IPS-18c (cell line): ENCODE measurements around the gene FAM107B.
"Not testable (repeated sequence)": the region's sequence is repeated elsewhere in the genome, so short reads cannot be mapped to it uniquely, and the experiment has no call there.

Experiments used
- H3K4me3 ChIP-seq: 2 replicates; pipeline ENCODE4 v1.7.0; 2013; ENCODE audit warnings: low read depth, mild to moderate bottlenecking, low read length, moderate library complexity; ENCODE audit not compliant: insufficient read depth
- H3K9me3 ChIP-seq: one replicate; pipeline ENCODE4 v1.6.1; 2013; ENCODE audit warnings: mild to moderate bottlenecking, low read length, moderate library complexity; ENCODE audit not compliant: control insufficient read depth, insufficient read depth

FAM107B gene

GRCh38 chr10:14774797-14775196 lies at the start of gene FAM107B:
FAM107B (minus strand) TSS chr10:14774897; CDS start chr10:14774663, 234 bp downstream.
- Histone ChIP-seq H3K9me3 (no peaks in the 10 kb centered on the region), H3K4me3 (no peak within 1 kb of the TSS)

- no peaks in the 10 kb centered on the region for H3K9me3 ChIP-seq
- H3K4me3 ChIP-seq = no peak overlapping the region
These were observed 49.3 kb upstream of the FAM107B start for GRCh38 chr10:14823966-14824365.

- Histone ChIP-seq H3K9me3 (no peaks in the 10 kb centered on the region), H3K4me3 (no peak overlapping the region)
These were observed 48.4 kb upstream of the FAM107B start for GRCh38 chr10:14822879-14823755.

- H3K9me3 ChIP-seq = no peaks in the 10 kb centered on the region
- H3K4me3 ChIP-seq = no peak overlapping the region
These were observed 47.1 kb upstream of the FAM107B start for GRCh38 chr10:14821635-14822375.

- no peak overlapping the region for H3K4me3 ChIP-seq
These were observed 46.1 kb upstream of the FAM107B start for GRCh38 chr10:14820775-14821154.

GRCh38 chr10:14820010-14820774 lies 45.5 kb upstream of the FAM107B start:
- H3K9me3 ChIP-seq = no peaks in the 10 kb centered on the region
- no peak overlapping the region for H3K4me3 ChIP-seq

More at GRCh38 chr10:14820775-14821154, 46.1 kb upstream of the FAM107B start:
- H3K9me3 ChIP-seq = no peaks in the 10 kb centered on the region

GRCh38 chr10:14816717-14817116 lies 42.0 kb upstream of the FAM107B start:
- H3K9me3 ChIP-seq = not testable (repeated sequence)

GRCh38 chr10:14815681-14816080 lies 41.0 kb upstream of the FAM107B start:
- no peaks in the 10 kb centered on the region for H3K9me3 ChIP-seq

More at GRCh38 chr10:14816717-14817116, 42.0 kb upstream of the FAM107B start:
- H3K4me3 ChIP-seq = not testable (repeated sequence)

GRCh38 chr10:14812271-14812670 lies 37.6 kb upstream of the FAM107B start:
- Histone ChIP-seq H3K4me3 (no peak overlapping the region), H3K9me3 (no peaks in the 10 kb centered on the region)

More at GRCh38 chr10:14815681-14816080, 41.0 kb upstream of the FAM107B start:
- H3K4me3 ChIP-seq = no peak overlapping the region

GRCh38 chr10:14810969-14811953 lies 36.6 kb upstream of the FAM107B start:
- Histone ChIP-seq H3K9me3 (no peaks in the 10 kb centered on the region), H3K4me3 (no peak overlapping the region)

GRCh38 chr10:14806318-14806717 lies 31.6 kb upstream of the FAM107B start:
- H3K4me3 ChIP-seq = no peak overlapping the region
- no peaks in the 10 kb centered on the region for H3K9me3 ChIP-seq

GRCh38 chr10:14803827-14804226 lies 29.1 kb upstream of the FAM107B start:
- no peaks in the 10 kb centered on the region for H3K9me3 ChIP-seq
- no peak overlapping the region for H3K4me3 ChIP-seq

GRCh38 chr10:14801723-14802122 lies 27.0 kb upstream of the FAM107B start:
- H3K4me3 ChIP-seq = no peak overlapping the region
- no peaks in the 10 kb centered on the region for H3K9me3 ChIP-seq

- H3K4me3 ChIP-seq = no peak overlapping the region
These were observed 25.7 kb upstream of the FAM107B start for GRCh38 chr10:14800397-14800796.

GRCh38 chr10:14798636-14799035 lies 23.9 kb upstream of the FAM107B start:
- Histone ChIP-seq H3K4me3 (no peak overlapping the region), H3K9me3 (no peaks in the 10 kb centered on the region)

More at GRCh38 chr10:14800397-14800796, 25.7 kb upstream of the FAM107B start:
- H3K9me3 ChIP-seq = no peaks in the 10 kb centered on the region

GRCh38 chr10:14787938-14788337 lies 13.2 kb upstream of the FAM107B start:
- peaks cover 2% of the 10 kb centered on the region for H3K9me3 ChIP-seq
- H3K4me3 ChIP-seq = no peak overlapping the region
